Fibroblast of villous mesenchyme (primary cell): ENCODE data around the gene CCDC24. TPM values are rescaled to one million over a fixed set of nuclear protein-coding genes. Genes with fewer than 3 reads are reported as not detected.
A peak's percentile ranks its signal among the peaks of the same experiment; 100 is the strongest.

Source experiments
- DNase-seq: peaks from one replicate; pipeline ENCODE4 v3.0.0-alpha.2; 2010; ENCODE audit warnings: low read depth
- H3K4me3 ChIP-seq: 2 replicates; pipeline ENCODE4 v1.5.1; 2011; ENCODE audit warnings: low read depth, mild to moderate bottlenecking, low read length
- CTCF ChIP-seq: IDR thresholded peaks from 2 replicates; pipeline ENCODE4 v1.5.1; 2012; ENCODE audit warnings: low read depth, mild to moderate bottlenecking, low read length; ENCODE audit not compliant: insufficient read depth
- total RNA-seq: library from RNA; depleted of rRNA; stranded (reverse); fragments of >200 nt; gene quantifications from 2 replicates; pipeline ENCODE4 v1.2.3, GENCODE V29; 2012

Gene CCDC24
- total RNA-seq, 1 donor: 4.7 TPM

DNA sequence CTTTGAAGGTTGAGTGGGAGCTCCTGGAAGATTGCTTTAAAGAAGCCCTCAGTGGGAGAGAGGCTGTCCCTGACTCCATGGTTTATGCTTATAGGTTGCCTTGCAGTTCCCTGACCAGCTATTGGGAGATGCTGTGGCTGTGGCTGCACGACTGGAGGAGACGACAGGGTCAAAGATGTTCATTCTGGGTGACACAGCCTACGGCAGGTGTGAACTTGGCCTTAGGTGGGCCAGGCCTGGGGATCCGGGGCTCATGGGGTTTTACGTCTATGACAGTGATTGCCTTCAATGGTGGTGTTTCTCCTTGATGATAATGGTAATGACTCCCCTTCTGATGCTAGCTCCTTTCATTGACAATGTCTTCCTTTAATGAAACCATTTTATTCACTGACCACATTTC is 20.9 kb upstream of the CCDC24 start:
- DNase-seq: no peak
- TF ChIP-seq CTCF: no peak
- peak overlapping the region; percentile 94 for H3K4me3 ChIP-seq

DNA sequence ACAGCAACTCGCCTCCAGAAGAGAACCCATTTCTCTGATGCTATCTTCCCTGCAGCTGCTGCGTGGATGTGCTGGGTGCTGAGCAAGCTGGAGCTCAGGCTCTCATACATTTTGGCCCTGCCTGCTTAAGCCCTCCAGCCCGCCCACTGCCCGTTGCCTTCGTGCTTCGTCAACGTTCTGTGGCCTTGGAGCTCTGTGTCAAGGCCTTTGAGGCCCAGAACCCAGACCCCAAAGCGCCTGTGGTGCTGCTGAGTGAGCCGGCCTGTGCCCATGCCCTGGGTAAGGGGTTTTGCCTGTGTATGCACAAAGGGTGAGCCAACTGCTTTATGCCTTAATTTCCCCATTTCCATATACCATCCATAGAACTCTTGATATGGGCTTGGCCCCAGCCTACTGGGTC is 20.5 kb upstream of the CCDC24 start:
- no peak overlapping the region for H3K4me3 ChIP-seq
- no peak for DNase-seq
- TF ChIP-seq CTCF: no peak

- no peak for DNase-seq
- no peak overlapping the region for H3K4me3 ChIP-seq
- no peak for TF ChIP-seq CTCF
Observed at GRCh38 chr1:43971336-43971980, 19.9 kb upstream of the CCDC24 start.

DNA sequence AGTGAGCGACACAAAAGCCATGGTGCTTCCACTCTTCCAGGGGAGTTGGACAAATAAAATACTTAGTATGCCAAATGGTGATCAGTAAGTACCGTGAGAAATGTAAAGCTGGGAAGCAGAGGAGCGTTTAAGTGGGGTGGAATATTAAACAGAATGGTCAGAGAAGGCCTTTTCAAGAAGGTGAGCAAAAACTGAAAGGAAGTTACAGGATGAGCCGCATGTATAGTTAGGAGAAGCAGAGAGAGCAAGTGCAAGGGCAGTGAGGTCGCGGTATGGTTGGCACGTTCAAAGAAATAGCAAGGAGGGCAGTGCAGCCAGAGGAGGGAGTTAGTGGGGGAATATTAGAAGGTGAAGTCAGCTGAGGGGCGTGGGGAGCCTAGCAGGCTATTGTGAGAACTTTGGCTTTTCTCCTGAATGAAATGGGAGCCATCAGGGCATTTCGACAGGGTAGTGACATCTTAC is 17.4 kb upstream of the CCDC24 start:
- TF ChIP-seq CTCF: no peak
- H3K4me3 ChIP-seq: peak overlapping the region; percentile 94
- DNase-seq: no peak

GRCh38 chr1:43974443-43975248 is 16.8 kb upstream of the CCDC24 start, which contains the start of gene ATP6V0B:
Gene ATP6V0B (plus strand): TSS chr1:43974960. CDS start chr1:43975041, 81 bp downstream.
- H3K4me3 ChIP-seq: peak within 1 kb of the TSS; percentile 94
- TF ChIP-seq CTCF: peak; percentile 14
- DNase-seq: peak; percentile 94

DNA sequence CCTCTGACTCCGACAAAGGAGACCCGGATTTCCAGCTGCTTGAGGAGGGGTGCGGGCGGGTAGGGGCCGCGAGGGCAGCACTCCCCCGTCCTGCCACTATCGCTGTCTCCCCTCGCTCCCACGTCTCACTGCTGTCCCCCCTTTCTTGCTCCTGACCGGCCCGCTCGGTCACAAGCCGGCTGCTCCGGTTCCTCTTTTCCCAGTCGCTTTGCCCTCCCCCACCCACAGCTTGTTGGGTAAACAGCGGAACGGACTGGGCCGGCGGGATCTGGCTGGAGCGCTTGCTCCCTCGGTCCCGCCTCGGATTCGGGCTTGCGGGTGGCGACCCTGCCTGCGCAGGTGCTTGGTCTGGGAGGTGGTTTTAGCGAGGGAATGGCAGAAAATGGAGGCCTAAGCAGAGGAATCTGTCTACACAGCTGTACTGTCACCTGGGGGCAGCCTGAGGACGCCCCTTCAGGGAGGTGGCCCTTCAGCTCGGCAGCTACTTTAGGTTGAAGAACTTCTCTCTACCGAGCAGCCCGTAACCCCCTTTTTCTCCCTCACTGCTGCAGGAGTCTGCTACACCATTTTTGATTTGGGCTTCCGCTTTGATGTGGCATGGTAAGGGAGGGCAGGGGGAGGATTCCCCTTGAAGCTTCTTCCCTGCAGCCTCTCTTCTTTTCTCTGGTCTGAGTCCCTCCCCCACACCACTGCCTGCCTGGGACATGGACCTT is 16.0 kb upstream of the CCDC24 start:
- peak overlapping the region; percentile 94 for H3K4me3 ChIP-seq
- DNase-seq: peak; percentile 38
- TF ChIP-seq CTCF: no peak
